GM12874 (cell line): ENCODE measurements around the gene SCARB2.

Experiments
- TF ChIP-seq, protein P1 (sequence below): IDR thresholded peaks from 2 replicates; pipeline ENCODE4 v1.5.1; 2011; ENCODE audit warnings: low read depth, mild to moderate bottlenecking, control low read depth, low read length, moderate library complexity; ENCODE audit not compliant: insufficient read depth

The SCARB2 gene

DNA sequence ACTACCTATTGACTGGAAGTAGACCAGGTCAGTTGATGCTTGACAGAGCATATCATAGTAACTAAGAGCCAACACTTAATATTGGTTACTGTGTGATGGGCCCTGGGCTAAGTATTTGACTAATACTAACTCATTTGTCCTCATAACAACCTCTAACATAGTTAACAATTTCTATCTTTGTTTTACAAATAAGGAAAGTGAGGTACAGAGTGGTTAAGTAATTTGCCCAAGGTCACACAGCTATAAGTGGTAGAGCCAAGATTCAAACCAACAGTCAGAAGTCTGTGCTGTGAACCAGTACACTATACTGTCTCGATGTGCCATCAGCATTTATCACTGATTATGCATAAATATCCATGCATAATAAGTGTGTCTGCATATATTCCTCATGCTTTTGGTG, 38.3 kb downstream of the SCARB2 start:
- TF ChIP-seq, protein P1, sequence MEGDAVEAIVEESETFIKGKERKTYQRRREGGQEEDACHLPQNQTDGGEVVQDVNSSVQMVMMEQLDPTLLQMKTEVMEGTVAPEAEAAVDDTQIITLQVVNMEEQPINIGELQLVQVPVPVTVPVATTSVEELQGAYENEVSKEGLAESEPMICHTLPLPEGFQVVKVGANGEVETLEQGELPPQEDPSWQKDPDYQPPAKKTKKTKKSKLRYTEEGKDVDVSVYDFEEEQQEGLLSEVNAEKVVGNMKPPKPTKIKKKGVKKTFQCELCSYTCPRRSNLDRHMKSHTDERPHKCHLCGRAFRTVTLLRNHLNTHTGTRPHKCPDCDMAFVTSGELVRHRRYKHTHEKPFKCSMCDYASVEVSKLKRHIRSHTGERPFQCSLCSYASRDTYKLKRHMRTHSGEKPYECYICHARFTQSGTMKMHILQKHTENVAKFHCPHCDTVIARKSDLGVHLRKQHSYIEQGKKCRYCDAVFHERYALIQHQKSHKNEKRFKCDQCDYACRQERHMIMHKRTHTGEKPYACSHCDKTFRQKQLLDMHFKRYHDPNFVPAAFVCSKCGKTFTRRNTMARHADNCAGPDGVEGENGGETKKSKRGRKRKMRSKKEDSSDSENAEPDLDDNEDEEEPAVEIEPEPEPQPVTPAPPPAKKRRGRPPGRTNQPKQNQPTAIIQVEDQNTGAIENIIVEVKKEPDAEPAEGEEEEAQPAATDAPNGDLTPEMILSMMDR, result no peak

- TF ChIP-seq, protein P1, result no peak
These were observed 39.4 kb downstream of the SCARB2 start for GRCh38 chr4:76174216-76174615.

DNA sequence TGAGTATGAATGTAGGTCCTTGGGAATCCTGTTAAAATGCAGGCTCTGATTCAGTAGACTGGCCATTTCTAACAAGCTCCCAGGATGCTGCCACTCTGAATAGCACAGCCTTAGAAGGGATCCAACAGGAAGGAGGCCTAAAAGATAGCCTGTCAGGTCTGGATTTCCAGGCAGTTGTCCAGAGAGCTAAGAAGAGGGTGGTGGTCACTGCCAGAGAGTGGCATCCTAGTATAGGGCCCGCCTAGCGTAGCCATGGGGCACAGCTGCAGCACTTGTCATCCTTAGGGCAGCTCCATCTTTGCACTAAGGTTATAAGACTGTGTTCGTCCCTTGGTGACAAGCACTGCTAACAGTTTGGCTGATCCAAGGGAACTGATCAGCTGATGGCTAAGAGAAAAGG, 44.9 kb downstream of the SCARB2 start:
- TF ChIP-seq, protein P1, result no peak

GRCh38 chr4:76166480-76166879, 47.1 kb downstream of the SCARB2 start:
- TF ChIP-seq, protein P1, result no peak

- TF ChIP-seq, protein P1, result no peak
These were observed 53.3 kb downstream of the SCARB2 start for GRCh38 chr4:76160355-76160754.

DNA sequence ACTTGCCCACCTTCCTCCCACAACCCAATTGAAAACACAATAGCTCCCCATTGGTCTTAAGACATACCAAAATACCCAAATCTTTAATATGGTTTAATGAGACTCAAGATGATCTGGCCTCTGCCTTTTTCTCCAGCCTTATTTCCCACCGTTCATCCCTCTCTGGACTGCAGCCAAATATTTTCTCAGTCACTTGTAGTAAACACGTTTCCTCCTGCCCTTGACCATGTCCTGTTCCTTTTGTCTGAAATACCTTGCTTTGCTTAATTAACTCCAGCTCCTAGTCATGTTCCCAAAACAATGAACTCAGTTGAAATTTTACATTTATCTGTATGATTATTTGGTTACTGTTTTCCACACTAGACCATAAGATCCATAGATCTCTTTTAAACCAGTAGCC, 57.0 kb downstream of the SCARB2 start:
- TF ChIP-seq, protein P1, result no peak

DNA sequence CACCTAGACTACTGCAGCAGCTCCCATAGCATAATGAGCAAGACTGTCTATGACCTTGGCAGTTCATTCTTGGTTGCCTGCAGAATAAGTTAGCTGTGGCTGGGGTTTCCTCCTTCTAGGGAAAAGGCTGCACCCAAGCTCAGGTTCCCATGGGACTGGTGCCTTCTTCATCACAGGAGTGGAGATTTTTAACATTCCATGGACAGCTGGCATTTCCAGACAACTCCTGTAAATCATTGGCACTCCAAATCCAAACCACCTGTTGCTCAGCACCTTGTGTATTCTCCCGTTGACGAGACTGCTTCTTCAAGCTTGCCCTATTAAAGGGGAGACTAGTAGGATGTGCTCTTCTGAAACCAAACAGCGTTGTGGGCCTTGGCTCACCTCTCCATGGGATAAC, 57.6 kb downstream of the SCARB2 start:
- TF ChIP-seq, protein P1, result no peak

DNA sequence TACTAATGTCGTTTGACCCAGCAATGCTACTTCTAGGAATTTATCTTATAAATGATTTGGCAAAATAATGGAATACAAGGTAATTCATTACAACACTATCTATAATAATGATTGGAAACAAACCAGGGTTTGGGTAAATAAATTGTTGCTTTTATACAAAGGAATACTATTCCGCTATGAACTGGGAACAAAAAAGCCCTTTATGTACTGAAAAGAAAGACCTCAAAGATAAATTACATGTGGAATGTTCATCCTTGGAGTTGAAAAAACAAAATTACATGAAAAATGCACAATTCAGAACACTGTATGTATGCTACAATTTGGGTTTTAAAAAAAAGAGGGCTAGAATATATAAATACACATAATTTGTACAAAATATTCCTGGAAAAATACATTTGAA, 60.3 kb downstream of the SCARB2 start:
- TF ChIP-seq, protein P1, result no peak
